K562 (cell line): ENCODE data around the gene TMEM187. TPM values are rescaled to one million over a fixed set of nuclear protein-coding genes. Genes with fewer than 3 reads are reported as not detected.

Experiments
- ATAC-seq: fragments of 200-7000 bp; cut with Tn5 transposase; 3 replicates; pipeline ENCODE4 v1.9.1; 2020; ENCODE audit warnings: moderate library complexity
- BruUV-seq: library from RNA; stranded (reverse); fragments of 400-500 nt; replicated peaks from 2 replicates; lab custom pipeline; 2021; lab: Mats Ljungman, UMichigan
- CTCF ChIA-PET: fragments of 300-600 bp; formaldehyde crosslinking; extraction: SDS; loops from one replicate; lab custom pipeline; 2021; ENCODE audit warnings: low intra/inter-chr PET ratio; lab: Yijun Ruan, JAX
- POLR2A ChIA-PET: fragments of 300-600, 350-650 bp; sonication (Branson Sonifier 250); formaldehyde crosslinking; extraction: SDS; loops from one replicate; lab custom pipeline; 2021; ENCODE audit warnings: antibody characterized with exemption, inconsistent platforms; lab: Yijun Ruan, JAX
- DNase-seq, 4 experiments: peaks; one replicate each; pipeline versions ENCODE4 v3.0.0 to v3.0.0-alpha.2; 2011 to 2018; ENCODE audit warnings: low spot score in 3 of 4, mixed read lengths in 3 of 4; ENCODE audit errors: extremely low read depth in 1 of 4
- FAIRE-seq: peaks from 2 replicates; lab custom pipeline; 2011; peaks lifted over from hg19 to GRCh38; lab: Jason Lieb, UNC
- H2AFZ ChIP-seq: 2 replicates; pipeline ENCODE4 v1.6.0; 2011; ENCODE audit warnings: low read depth, low read length, control low read depth, inconsistent platforms
- H3K27ac ChIP-seq: fragments of 200-600 bp; 3 replicates; pipeline ENCODE4 v1.8.0; 2011; ENCODE audit warnings: low read depth, mild to moderate bottlenecking, control low read depth, inconsistent platforms, low read length, moderate library complexity, mixed read lengths; ENCODE audit errors: extremely low read depth
- H3K27me3 ChIP-seq, 2 experiments: fragments of 300-600 bp in 1 of 2; 2 replicates in 1 of 2; 3 replicates in 1 of 2; pipeline versions ENCODE4 v1.6.0 to v1.8.0; 2011; ENCODE audit warnings: inconsistent platforms in 2 of 2, low read length in 2 of 2, mild to moderate bottlenecking in 1 of 2, mixed read lengths in 1 of 2, moderate library complexity in 1 of 2; ENCODE audit not compliant: control insufficient read depth in 2 of 2, insufficient read depth in 2 of 2
- H3K36me3 ChIP-seq: fragments of 300-600 bp; 3 replicates; pipeline ENCODE4 v1.8.0; 2011; ENCODE audit warnings: mild to moderate bottlenecking, low read length, inconsistent platforms; ENCODE audit not compliant: control insufficient read depth, insufficient read depth
- H3K4me1 ChIP-seq, 2 experiments: fragments of 200-600 bp in 1 of 2; replicated peaks in 1 of 2; 2 replicates in 1 of 2; 3 replicates in 1 of 2; pipeline versions ENCODE4 v1.5.1 to v1.8.0; 2011; ENCODE audit warnings: inconsistent platforms in 2 of 2, low read length in 2 of 2, mild to moderate bottlenecking in 1 of 2, mixed read lengths in 1 of 2, moderate library complexity in 1 of 2; ENCODE audit not compliant: control insufficient read depth in 2 of 2, insufficient read depth in 2 of 2
- H3K4me2 ChIP-seq: 2 replicates; pipeline ENCODE4 v1.6.1; 2011; ENCODE audit warnings: low read length, control low read depth, inconsistent platforms, mixed read lengths; ENCODE audit not compliant: insufficient read depth
- H3K4me3 ChIP-seq: fragments of 200-600 bp; sonication (generic), shearing (Covaris generic); 2 replicates; pipeline ENCODE4 v1.5.1; 2016; ENCODE audit warnings: control low read depth, inconsistent platforms
- H3K79me2 ChIP-seq: fragments of 200-600 bp; 3 replicates; pipeline ENCODE4 v1.8.0; 2011; ENCODE audit warnings: low read length, inconsistent platforms; ENCODE audit not compliant: control insufficient read depth, insufficient read depth
- H3K9ac ChIP-seq, 2 experiments: 2 replicates each; pipeline versions ENCODE4 v1.6.0 to v1.6.1; 2011; ENCODE audit warnings: low read depth in 2 of 2, low read length in 2 of 2, control low read depth in 1 of 2, inconsistent platforms in 1 of 2, mild to moderate bottlenecking in 1 of 2, mixed read lengths in 1 of 2; ENCODE audit not compliant: insufficient read depth in 1 of 2
- H3K9me1 ChIP-seq: one replicate; pipeline ENCODE4 v1.6.0; 2011; ENCODE audit warnings: inconsistent platforms, mild to moderate bottlenecking, low read length, moderate library complexity; ENCODE audit not compliant: control insufficient read depth, insufficient read depth
- H3K9me3 ChIP-seq: replicated peaks from 2 replicates; pipeline ENCODE4 v1.5.1; 2011; ENCODE audit warnings: low read depth, low read length, inconsistent platforms; ENCODE audit not compliant: control insufficient read depth, insufficient read depth
- H4K20me1 ChIP-seq: replicated peaks from 2 replicates; pipeline ENCODE4 v1.6.1; 2011; ENCODE audit warnings: low read length, inconsistent platforms, mixed read lengths; ENCODE audit not compliant: control insufficient read depth, insufficient read depth
- FOSL1 ChIP-seq: fragments of 200-800 bp; sonication (Bioruptor generic); conservative IDR thresholded peaks from 2 replicates; pipeline ENCODE4 v1.6.1; 2016; ENCODE audit warnings: missing genetic modification characterization, missing compliant biosample characterization
- PTBP1 ChIP-seq: fragments of 200-400 bp; formaldehyde crosslinking; IDR thresholded peaks from 2 replicates; pipeline ENCODE4 v1.6.1; 2017; ENCODE audit warnings: low read depth, low read length
- RBFOX2 ChIP-seq: fragments of 200-400 bp; formaldehyde crosslinking; IDR thresholded peaks from 2 replicates; pipeline ENCODE4 v1.6.1; 2017; ENCODE audit warnings: low read depth, mild to moderate bottlenecking, low read length, moderate library complexity
- ZBTB8A ChIP-seq: fragments of 450-650 bp; IDR thresholded peaks from 2 replicates; pipeline ENCODE4 v1.6.1; 2018; ENCODE audit warnings: mild to moderate bottlenecking, moderate library complexity; ENCODE audit not compliant: partially characterized antibody
- ZFP1 ChIP-seq: fragments of 450-650 bp; formaldehyde crosslinking; IDR thresholded peaks from 2 replicates; pipeline ENCODE4 v1.4.0; 2020; ENCODE audit warnings: mild to moderate bottlenecking, mixed read lengths
- ZNF384 ChIP-seq: IDR thresholded peaks from 2 replicates; pipeline ENCODE4 v1.6.1; 2012; ENCODE audit warnings: low read depth, low read length, improper control_type of control experiment
- ZNF57 ChIP-seq: fragments of 450-650 bp; formaldehyde crosslinking; IDR thresholded peaks from 2 replicates; pipeline ENCODE4 v1.4.0; 2020; ENCODE audit warnings: mild to moderate bottlenecking, moderate library complexity
- ZNF589 ChIP-seq: fragments of 200-800 bp; sonication (Bioruptor generic); IDR thresholded peaks from 2 replicates; pipeline ENCODE4 v1.6.1; 2016; ENCODE audit warnings: low read depth, missing genetic modification characterization, missing compliant biosample characterization
- ZNF696 ChIP-seq: fragments of 250-450 bp; sonication (Bioruptor Pico); conservative IDR thresholded peaks from 2 replicates; pipeline ENCODE4 v1.4.0; 2020; ENCODE audit warnings: mild to moderate bottlenecking, moderate library complexity
- WGBS: fragments of 100-300 bp; shearing (Covaris generic); methylation state at CpG from one replicate; pipeline ENCODE4 v1.1.6; 2016; ENCODE audit warnings: low coverage, mixed read lengths; ENCODE audit not compliant: insufficient coverage; ENCODE audit errors: missing lambda C conversion rate; 5-methylcytosine and 5-hydroxymethylcytosine counted together
- in situ Hi-C: fragments of 300-500 bp; cut with MboI; formaldehyde crosslinking; loops from 4 replicates; pipeline ENCODE4 v1.15.0; 2018; ENCODE audit warnings: inconsistent platforms, mixed read lengths
- intact Hi-C: fragments of 100-400 bp; cut with micrococcal nuclease; formaldehyde crosslinking; loops from 2 replicates; pipeline ENCODE4 v1.14.2; 2022
- polyA plus RNA-seq, 8 experiments: library from polyadenylated mRNA; depleted of rRNA in 4 of 8; stranded (reverse) in 5 of 8; unstranded in 3 of 8; fragments of >200 nt; fragmentation: Nextera tagmentation in 2 of 8; fragmentation: Illumina TruSeq in 1 of 8; extraction: Ambion mirVana in 2 of 8; extraction: Trizol in 1 of 8; gene quantifications; 2 replicates each; pipeline versions ENCODE4 v1.2.1 to v1.2.3, GENCODE V29; 2011 to 2014; ENCODE audit warnings: inconsistent platforms in 1 of 8, missing spikeins in 1 of 8
- total RNA-seq, 7 experiments: library from RNA; depleted of rRNA in 6 of 7; stranded (reverse); fragments of >200 nt in 6 of 7; fragmentation: Illumina TruSeq in 2 of 7; extraction: Trizol in 2 of 7; gene quantifications; 2 replicates each; pipeline versions ENCODE4 v1.2.1 to v1.2.3, GENCODE V29; 2011 to 2021; ENCODE audit warnings: low replicate concordance in 1 of 7
- TF ChIP-seq, protein P1 (sequence below), 2 experiments: fragments of 450-650 bp; conservative IDR thresholded peaks; 2 replicates each; pipeline ENCODE4 v1.6.1; 2017; ENCODE audit warnings: mild to moderate bottlenecking in 2 of 2, moderate library complexity in 2 of 2

TMEM187 gene
- total and polyA plus RNA-seq, 9 of the 15 experiments (the other 6 are each of a cell fraction or from before 2014, with no cell fraction given) = 0.13 to 6.4 (median 1.6) TPM

GRCh38 chrX:153932220-153932915 lies 40.2 kb upstream of the TMEM187 start:
- no peak for FAIRE-seq
- WGBS = 97% methylated on average over 8 of the region's 13 CpGs
- BruUV-seq = no TSS peak
- POLR2A ChIA-PET = interaction anchor here (0.6 kb wide), 1 partner anchor 161 kb away, joined by 3 read pairs; no protein-coding TSS in a partner anchor
- Histone ChIP-seq H3K9me3 (no peaks in the 10 kb centered on the region), H3K36me3 (peaks cover 48% of the 10 kb centered on the region), H3K27ac (no peak overlapping the region), H3K4me2 (no peak overlapping the region), H3K27me3 (no peaks in the 10 kb centered on the region), H3K9me1 (no peaks in the 10 kb centered on the region), H4K20me1 (no peaks in the 10 kb centered on the region), H3K79me2 (peaks cover 38% of the 10 kb centered on the region), H3K4me3 (no peak overlapping the region), H3K4me1 (peaks cover 22 to 53% of the 10 kb centered on the region in 2 experiments; a peak in 4 of 5 replicates), H2AFZ (no peak overlapping the region), H3K9ac (peak overlapping the region in 1 of 2 experiments; percentile 78; a peak in 1 of 4 replicates)
- CTCF ChIA-PET = no interaction called here
- intact Hi-C loops (no loop called here), in situ Hi-C loops (no loop called here)
- no peak for ATAC-seq
- DNase-seq = no peak
- TF ChIP-seq RBFOX2 (peak; percentile 10; the same call in 1 of the 2 replicates), PTBP1 (no peak)

DNA sequence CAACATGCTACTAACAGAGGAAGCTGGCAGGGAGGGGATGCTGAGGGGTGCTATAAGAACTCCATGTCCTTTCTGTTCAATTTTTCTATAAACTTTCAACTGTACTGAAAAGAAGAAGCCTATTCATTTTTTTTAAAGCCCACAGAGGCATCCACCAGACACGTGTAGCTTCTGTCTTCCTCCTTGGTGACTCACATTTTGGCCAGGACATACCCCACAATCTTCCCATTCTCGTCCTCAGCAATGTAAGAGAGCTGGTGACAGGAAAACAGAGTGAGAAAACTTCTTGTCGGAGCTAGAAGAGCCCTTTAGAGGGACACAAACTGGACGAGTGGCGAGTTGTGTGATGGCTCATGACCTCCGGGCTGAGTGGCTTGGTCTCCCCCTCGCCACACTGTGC lies 38.8 kb upstream of the TMEM187 start:
- Histone ChIP-seq H3K4me3 (peak overlapping the region; percentile 97), H3K36me3 (peaks cover 48% of the 10 kb centered on the region), H3K27ac (peak overlapping the region; percentile 71; the same call in 2 of the 3 replicates), H3K4me2 (peak overlapping the region; percentile 97), H3K79me2 (peaks cover 32% of the 10 kb centered on the region), H3K27me3 (no peaks in the 10 kb centered on the region), H2AFZ (no peak overlapping the region), H3K4me1 (peaks cover 22 to 41% of the 10 kb centered on the region in 2 experiments; a peak in 4 of 5 replicates), H3K9ac (peak overlapping the region; percentile 86 to 99), H3K9me1 (no peaks in the 10 kb centered on the region), H4K20me1 (no peaks in the 10 kb centered on the region), H3K9me3 (no peaks in the 10 kb centered on the region)
- BruUV-seq = TSS peak; percentile 46
- in situ Hi-C loops (no loop called here), intact Hi-C loops (no loop called here)
- CTCF ChIA-PET = no interaction called here
- 3% methylated on average over 7 of the region's 7 CpGs for WGBS
- FAIRE-seq (no peak), ATAC-seq (no peak), DNase-seq (no peak)
- POLR2A ChIA-PET = interaction anchor here (0.7 kb wide), 1 partner anchor 26 kb away, joined by 3 read pairs; no protein-coding TSS in a partner anchor
- no peak for TF ChIP-seq ZNF57 (CRISPR knock-in tag)
- TF ChIP-seq FOSL1 (tag) = 0 out of 2 replicates have a peak, but pooled peaks have one; percentile 15
- no peak for TF ChIP-seq ZNF589 (CRISPR knock-in tag)
- no peak for TF ChIP-seq ZFP1 (CRISPR knock-in tag)
- no peak for TF ChIP-seq ZNF384
- TF ChIP-seq ZBTB8A = no peak
- no peak for TF ChIP-seq ZNF696 (CRISPR knock-in tag)
- TF ChIP-seq, protein P1, sequence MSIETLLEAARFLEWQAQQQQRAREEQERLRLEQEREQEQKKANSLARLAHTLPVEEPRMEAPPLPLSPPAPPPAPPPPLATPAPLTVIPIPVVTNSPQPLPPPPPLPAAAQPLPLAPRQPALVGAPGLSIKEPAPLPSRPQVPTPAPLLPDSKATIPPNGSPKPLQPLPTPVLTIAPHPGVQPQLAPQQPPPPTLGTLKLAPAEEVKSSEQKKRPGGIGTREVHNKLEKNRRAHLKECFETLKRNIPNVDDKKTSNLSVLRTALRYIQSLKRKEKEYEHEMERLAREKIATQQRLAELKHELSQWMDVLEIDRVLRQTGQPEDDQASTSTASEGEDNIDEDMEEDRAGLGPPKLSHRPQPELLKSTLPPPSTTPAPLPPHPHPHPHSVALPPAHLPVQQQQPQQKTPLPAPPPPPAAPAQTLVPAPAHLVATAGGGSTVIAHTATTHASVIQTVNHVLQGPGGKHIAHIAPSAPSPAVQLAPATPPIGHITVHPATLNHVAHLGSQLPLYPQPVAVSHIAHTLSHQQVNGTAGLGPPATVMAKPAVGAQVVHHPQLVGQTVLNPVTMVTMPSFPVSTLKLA (conservative IDR thresholded peaks at IDR 0.05) = 0 out of 4 replicates have a peak, but pooled peaks of 1 of the 2 experiments have one; percentile 25
